BE2C (cell line): ENCODE measurements around the gene DAB2IP.

Experiments used
- DNase-seq: peaks from one replicate; pipeline ENCODE4 v3.0.0-alpha.2; 2020
- H3K27me3 ChIP-seq: fragments of 250-450 bp; sonication (Bioruptor Pico); 2 replicates; pipeline ENCODE4 v1.5.1; 2020; ENCODE audit warnings: mild to moderate bottlenecking
- H3K36me3 ChIP-seq: fragments of 250-450 bp; sonication (Bioruptor Pico); 2 replicates; pipeline ENCODE4 v1.5.1; 2020; ENCODE audit warnings: mild to moderate bottlenecking
- H3K4me1 ChIP-seq: fragments of 250-450 bp; sonication (Bioruptor Pico); 2 replicates; pipeline ENCODE4 v1.5.1; 2020
- H3K4me3 ChIP-seq: 2 replicates; pipeline ENCODE4 v1.5.1; 2011; ENCODE audit warnings: low read depth, low read length
- H3K9me3 ChIP-seq: fragments of 250-450 bp; sonication (Bioruptor Pico); 2 replicates; pipeline ENCODE4 v1.5.1; 2020
- CTCF ChIP-seq: IDR thresholded peaks from 2 replicates; pipeline ENCODE4 v1.5.1; 2012; ENCODE audit warnings: mild to moderate bottlenecking, low read depth, low read length

Gene DAB2IP

GRCh38 chr9:121774715-121775613, 123.5 kb downstream of the DAB2IP start:
- Histone ChIP-seq H3K27me3 (no peaks in the 10 kb centered on the region), H3K36me3 (peaks cover 26% of the 10 kb centered on the region), H3K4me1 (peaks cover 9% of the 10 kb centered on the region), H3K9me3 (no peaks in the 10 kb centered on the region), H3K4me3 (no peak overlapping the region)
- peak; percentile 10 for DNase-seq
- no peak for TF ChIP-seq CTCF

- H3K9me3 ChIP-seq = no peaks in the 10 kb centered on the region
- H3K4me3 ChIP-seq = no peak overlapping the region
- H3K36me3 ChIP-seq = peaks cover 31% of the 10 kb centered on the region
- no peaks in the 10 kb centered on the region for H3K27me3 ChIP-seq
- DNase-seq = peak; percentile 2
- no peak for TF ChIP-seq CTCF
- peaks cover 9% of the 10 kb centered on the region for H3K4me1 ChIP-seq
These were observed 124.7 kb downstream of the DAB2IP start for GRCh38 chr9:121776001-121776738.

GRCh38 chr9:121776739-121777637, 125.6 kb downstream of the DAB2IP start:
- no peaks in the 10 kb centered on the region for H3K27me3 ChIP-seq
- H3K9me3 ChIP-seq = no peaks in the 10 kb centered on the region
- no peak for DNase-seq
- H3K4me1 ChIP-seq = peaks cover 9% of the 10 kb centered on the region
- H3K4me3 ChIP-seq = no peak overlapping the region
- peaks cover 39% of the 10 kb centered on the region for H3K36me3 ChIP-seq
- TF ChIP-seq CTCF = no peak

- H3K36me3 ChIP-seq = peaks cover 42% of the 10 kb centered on the region
- peak; percentile 59 for DNase-seq
These were observed 127.1 kb downstream of the DAB2IP start for GRCh38 chr9:121778252-121779225.

More at GRCh38 chr9:121778252-121779225, 127.1 kb downstream of the DAB2IP start:
- H3K9me3 ChIP-seq = no peaks in the 10 kb centered on the region
- TF ChIP-seq CTCF = no peak
- H3K27me3 ChIP-seq = no peaks in the 10 kb centered on the region
- peaks cover 16% of the 10 kb centered on the region for H3K4me1 ChIP-seq
- no peak overlapping the region for H3K4me3 ChIP-seq
